B cell (primary cell): Measurements from ENCODE around the gene TMSB4Y. TPM values are rescaled to one million over a fixed set of nuclear protein-coding genes. Genes with fewer than 3 reads are reported as not detected.

ENCODE experiments used
- ATAC-seq: fragments of 200-7000 bp; cut with Tn5 transposase; one replicate; pipeline ENCODE4 v1.10.0; 2021; ENCODE audit warnings: low read depth, mild to moderate bottlenecking, moderate number of reproducible peaks, moderate library complexity
- CTCF ChIA-PET: fragments of 350-600 bp; sonication (Branson Sonifier 250); formaldehyde crosslinking; loops from one replicate; lab custom pipeline; 2021; ENCODE audit warnings: antibody characterized with exemption, inconsistent platforms; lab: Charles Lee
- POLR2A ChIA-PET: fragments of 350-600 bp; sonication (Branson Sonifier 250); formaldehyde crosslinking; loops from one replicate; lab custom pipeline; 2021; ENCODE audit warnings: antibody characterized with exemption; lab: Charles Lee
- DNase-seq: peaks from one replicate; pipeline ENCODE4 v3.0.0; 2013
- H2AFZ ChIP-seq: 2 replicates; pipeline ENCODE4 v1.6.1; 2012; ENCODE audit warnings: mild to moderate bottlenecking, low read depth, low read length; ENCODE audit not compliant: insufficient read depth, poor library complexity, severe bottlenecking
- H3K27ac ChIP-seq, 2 donors: 1 replicate in 1 of 2; 2 replicates in 1 of 2; pipeline ENCODE4 v1.5.1; 2012 to 2013; ENCODE audit warnings: low read length in 2 of 2, mild to moderate bottlenecking in 2 of 2, moderate library complexity in 1 of 2
- H3K27me3 ChIP-seq, 4 experiments: fragments of 200-600 bp in 1 of 4; sonication (generic) in 1 of 4; replicated peaks in 1 of 4; 1 replicate in 2 of 4; 2 replicates in 2 of 4; pipeline versions ENCODE4 v1.6.1 to v1.7.0; 2013 to 2016; ENCODE audit warnings: low read length in 3 of 4, mild to moderate bottlenecking in 2 of 4, mixed read lengths in 1 of 4, moderate library complexity in 1 of 4; ENCODE audit not compliant: insufficient read depth in 4 of 4, control insufficient read depth in 3 of 4; ENCODE audit errors: control extremely low read depth in 1 of 4
- H3K36me3 ChIP-seq, 2 experiments: replicated peaks in 1 of 2; 1 replicate in 1 of 2; 2 replicates in 1 of 2; pipeline versions ENCODE4 v1.6.1 to v1.7.1; 2013; ENCODE audit warnings: low read length in 1 of 2; ENCODE audit not compliant: insufficient read depth in 2 of 2, control insufficient read depth in 1 of 2; ENCODE audit errors: control extremely low read depth in 1 of 2, extremely low read depth in 1 of 2
- H3K4me1 ChIP-seq, 2 donors: fragments of 200-600 bp in 1 of 2; sonication (generic) in 1 of 2; 1 replicate in 1 of 2; 2 replicates in 1 of 2; pipeline versions ENCODE4 v1.5.1 to v1.6.1; 2013 to 2017; ENCODE audit warnings: low read length in 2 of 2; ENCODE audit not compliant: control insufficient read depth in 2 of 2, insufficient read depth in 2 of 2
- H3K4me2 ChIP-seq: replicated peaks from 2 replicates; pipeline ENCODE3; 2012; ENCODE audit warnings: mild to moderate bottlenecking, low read depth, low read length; ENCODE audit not compliant: poor library complexity, severe bottlenecking
- H3K4me3 ChIP-seq, 5 experiments: fragments of 200-600 bp in 1 of 5; sonication (generic) in 1 of 5; 1 replicate in 3 of 5; 2 replicates in 2 of 5; pipeline versions ENCODE4 v1.5.1 to v1.7.0; 2011 to 2016; ENCODE audit warnings: low read length in 4 of 5, mild to moderate bottlenecking in 4 of 5, low read depth in 2 of 5, control low read depth in 1 of 5, moderate library complexity in 1 of 5; ENCODE audit not compliant: insufficient read depth in 1 of 5; ENCODE audit errors: control extremely low read depth in 1 of 5, extremely low read depth in 1 of 5
- H3K79me2 ChIP-seq: fragments of 200-600 bp; sonication (generic); one replicate; pipeline ENCODE4 v1.6.0; 2016; ENCODE audit warnings: low read length; ENCODE audit not compliant: control insufficient read depth, insufficient read depth
- H3K9ac ChIP-seq: fragments of 200-600 bp; sonication (generic); 2 replicates; pipeline ENCODE4 v1.6.1; 2017; ENCODE audit warnings: mild to moderate bottlenecking, low read length, moderate library complexity
- H3K9me3 ChIP-seq, 3 donors: one replicate each; pipeline versions ENCODE4 v1.6.1 to v1.7.1; 2013; ENCODE audit warnings: low read length in 2 of 3; ENCODE audit not compliant: control insufficient read depth in 2 of 3, insufficient read depth in 1 of 3; ENCODE audit errors: control extremely low read depth in 1 of 3
- H4K20me1 ChIP-seq: 2 replicates; pipeline ENCODE4 v1.6.0; 2012; ENCODE audit warnings: mild to moderate bottlenecking, low read length; ENCODE audit not compliant: insufficient read depth, control insufficient read depth, poor library complexity, severe bottlenecking
- H3K27ac Mint-ChIP-seq: one replicate; pipeline ENCODE4 v1.8.0; 2021; ENCODE audit warnings: mixed read lengths
- H3K27me3 Mint-ChIP-seq: one replicate; pipeline ENCODE4 v1.8.0; 2021; ENCODE audit warnings: mixed read lengths
- H3K4me1 Mint-ChIP-seq: one replicate; pipeline ENCODE4 v1.8.0; 2021; ENCODE audit warnings: mixed read lengths
- H3K4me3 Mint-ChIP-seq: one replicate; pipeline ENCODE4 v1.8.0; 2021; ENCODE audit warnings: mixed read lengths
- H3K9me3 Mint-ChIP-seq: one replicate; pipeline ENCODE4 v1.8.0; 2022; ENCODE audit warnings: mixed read lengths; ENCODE audit not compliant: insufficient read depth
- CTCF ChIP-seq: fragments of 200-600 bp; IDR thresholded peaks from one replicate; pipeline ENCODE4 v1.8.0; 2022; ENCODE audit warnings: antibody characterized with exemption, mild to moderate bottlenecking
- EZH2 ChIP-seq: IDR thresholded peaks from 2 replicates; pipeline ENCODE4 v1.6.1; 2012; ENCODE audit warnings: borderline replicate concordance, low read depth, mild to moderate bottlenecking, moderate library complexity, low read length; ENCODE audit not compliant: insufficient read depth, poor library complexity, severe bottlenecking
- WGBS: methylation state at CpG from one replicate; pipeline ENCODE4 v1.1.5; 2013; ENCODE audit warnings: missing lambda C conversion rate; ENCODE audit not compliant: insufficient coverage; 5-methylcytosine and 5-hydroxymethylcytosine counted together
- intact Hi-C: fragments of 100-400 bp; cut with micrococcal nuclease; formaldehyde crosslinking; loops from one replicate; pipeline ENCODE4 v1.10.0; 2022
- polyA plus RNA-seq: library from polyadenylated mRNA; depleted of rRNA; stranded (reverse); fragments of >200 nt; gene quantifications from 2 replicates; pipeline ENCODE4 v1.2.3, GENCODE V29; 2012
- total RNA-seq, 2 donors: library from RNA; stranded (reverse); fragments of 120-200 nt in 1 of 2; gene quantifications; 1 replicate in 1 of 2; 2 replicates in 1 of 2; pipeline versions ENCODE4 v1.2.3 to v1.2.4, GENCODE V29; 2013 to 2022

TMSB4Y gene
- total and polyA plus RNA-seq, 2 donors (not counting 1 experiment from before 2014, with no cell fraction given): 6.6 TPM; not detected in 1

DNA sequence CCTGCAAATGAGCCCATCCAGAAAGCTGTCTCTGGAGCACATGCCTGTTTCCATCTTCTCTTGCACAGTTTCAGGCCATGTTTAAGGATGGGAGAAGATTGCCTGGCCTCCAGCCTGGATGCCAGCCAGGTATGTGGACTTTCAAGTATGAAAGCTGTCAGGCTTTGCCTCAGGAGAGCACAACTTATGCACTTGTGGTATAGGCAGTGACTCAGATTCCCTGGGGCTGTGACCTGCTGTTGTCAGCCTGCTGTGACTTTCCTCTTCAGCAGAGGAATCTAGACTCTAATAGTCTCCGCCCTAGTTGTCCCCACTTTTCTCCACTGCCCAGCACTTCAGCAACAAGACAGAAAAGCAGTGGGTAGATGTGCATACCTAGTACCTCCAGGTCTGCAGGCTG, 51.0 kb downstream of the TMSB4Y start:
- peaks cover 18% of the 10 kb centered on the region for H3K4me1 Mint-ChIP-seq
- H3K27ac Mint-ChIP-seq: peak overlapping the region; percentile 8
- ChIA-PET CTCF (no interaction called here), POLR2A (no interaction called here)
- Histone ChIP-seq H3K4me2 (no peak overlapping the region), H3K79me2 (no peaks in the 10 kb centered on the region), H4K20me1 (no peaks in the 10 kb centered on the region), H3K4me1 (peaks cover 0 to 12% of the 10 kb centered on the region in 2 donors), H2AFZ (no peak overlapping the region), H3K4me3 (no peak overlapping the region), H3K36me3 (no peaks in the 10 kb centered on the region), H3K9ac (no peak overlapping the region), H3K9me3 (no peaks in the 10 kb centered on the region), H3K27me3 (no peaks in the 10 kb centered on the region), H3K27ac (no peak overlapping the region)
- TF ChIP-seq CTCF (no peak), EZH2 (no peak)
- WGBS: 100% methylated on average over 1 of the region's 1 CpG
- no peak for ATAC-seq
- intact Hi-C loops: no loop called here
- no peaks in the 10 kb centered on the region for H3K9me3 Mint-ChIP-seq
- no peak overlapping the region for H3K4me3 Mint-ChIP-seq
- DNase-seq: no peak
- no peaks in the 10 kb centered on the region for H3K27me3 Mint-ChIP-seq

Other genes starting within 250 kb of the TMSB4Y start
- 98.1 and 112 TPM in 2 replicates for gene UTY, start 223.9 kb upstream of the TMSB4Y start, total RNA-seq
- gene UTY, start 223.9 kb upstream of the TMSB4Y start, polyA plus RNA-seq: not detected in 2 replicates